22Rv1 (cell line): Measurements from ENCODE around the gene CFAP92.

Experiments
- ZFX ChIP-seq: fragments of 450-650 bp; IDR thresholded peaks from 2 replicates; pipeline ENCODE4 v1.6.1; 2017; ENCODE audit warnings: antibody characterized with exemption, borderline replicate concordance
- TF ChIP-seq, protein P1 (sequence below): fragments of 450-650 bp; IDR thresholded peaks from 2 replicates; pipeline ENCODE4 v1.5.1; 2017; ENCODE audit warnings: mild to moderate bottlenecking

DNA sequence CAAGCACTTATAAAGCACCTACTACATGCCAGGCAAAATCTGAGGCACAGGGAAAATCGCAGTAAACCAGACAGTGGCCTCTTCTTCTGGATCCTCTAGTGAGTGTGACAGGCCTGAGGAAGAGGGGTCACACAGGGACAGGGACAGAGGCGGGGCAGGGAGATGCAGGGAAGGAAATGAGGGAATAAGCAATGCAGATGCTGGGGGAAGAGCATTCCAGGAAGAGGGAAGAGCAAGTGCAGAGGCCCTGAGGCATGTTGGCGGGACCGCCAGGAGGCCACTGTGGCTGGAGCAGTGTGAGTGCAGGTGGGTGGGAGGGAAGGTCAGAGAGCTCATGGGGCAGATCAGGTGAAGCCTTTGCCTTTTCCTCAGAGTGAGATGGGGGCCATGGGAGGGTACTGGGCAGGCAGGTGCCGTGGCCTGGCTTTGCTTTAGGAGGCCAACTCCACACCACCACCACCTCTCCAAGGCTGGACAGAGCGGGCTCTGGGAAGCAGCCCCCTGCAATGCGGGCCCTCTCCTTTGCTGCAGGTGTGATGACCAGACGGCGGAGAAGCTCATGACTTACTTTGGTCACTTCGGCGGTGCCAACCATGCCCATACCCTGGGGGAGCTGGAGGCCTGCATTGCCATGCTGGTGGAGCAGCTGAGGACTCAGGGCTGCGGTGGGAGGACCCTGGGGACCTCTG, 39.9 kb upstream of the CFAP92 start:
- TF ChIP-seq, protein P1, sequence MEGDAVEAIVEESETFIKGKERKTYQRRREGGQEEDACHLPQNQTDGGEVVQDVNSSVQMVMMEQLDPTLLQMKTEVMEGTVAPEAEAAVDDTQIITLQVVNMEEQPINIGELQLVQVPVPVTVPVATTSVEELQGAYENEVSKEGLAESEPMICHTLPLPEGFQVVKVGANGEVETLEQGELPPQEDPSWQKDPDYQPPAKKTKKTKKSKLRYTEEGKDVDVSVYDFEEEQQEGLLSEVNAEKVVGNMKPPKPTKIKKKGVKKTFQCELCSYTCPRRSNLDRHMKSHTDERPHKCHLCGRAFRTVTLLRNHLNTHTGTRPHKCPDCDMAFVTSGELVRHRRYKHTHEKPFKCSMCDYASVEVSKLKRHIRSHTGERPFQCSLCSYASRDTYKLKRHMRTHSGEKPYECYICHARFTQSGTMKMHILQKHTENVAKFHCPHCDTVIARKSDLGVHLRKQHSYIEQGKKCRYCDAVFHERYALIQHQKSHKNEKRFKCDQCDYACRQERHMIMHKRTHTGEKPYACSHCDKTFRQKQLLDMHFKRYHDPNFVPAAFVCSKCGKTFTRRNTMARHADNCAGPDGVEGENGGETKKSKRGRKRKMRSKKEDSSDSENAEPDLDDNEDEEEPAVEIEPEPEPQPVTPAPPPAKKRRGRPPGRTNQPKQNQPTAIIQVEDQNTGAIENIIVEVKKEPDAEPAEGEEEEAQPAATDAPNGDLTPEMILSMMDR: no peak
- TF ChIP-seq ZFX: no peak
